Fibroblast of the aortic adventitia (primary cell): Measurements from ENCODE around the gene VCP. TPM values are rescaled to one million over a fixed set of nuclear protein-coding genes. Genes with fewer than 3 reads are reported as not detected.

Experiments
- DNase-seq: peaks from one replicate; pipeline ENCODE4 v3.0.0-alpha.2; 2010; ENCODE audit warnings: low read depth
- H3K4me3 ChIP-seq: 2 replicates; pipeline ENCODE4 v1.5.1; 2011; ENCODE audit warnings: low read depth, mild to moderate bottlenecking, control low read depth, low read length, moderate library complexity
- CTCF ChIP-seq: IDR thresholded peaks from 2 replicates; pipeline ENCODE4 v1.5.1; 2011; ENCODE audit warnings: mild to moderate bottlenecking, low read length, control low read depth, inconsistent platforms; ENCODE audit not compliant: insufficient read depth
- total RNA-seq: library from RNA; depleted of rRNA; stranded (reverse); fragments of >200 nt; gene quantifications from 2 replicates; pipeline ENCODE4 v1.2.3, GENCODE V29; 2012; ENCODE audit warnings: low replicate concordance

Gene VCP
- total RNA-seq, 1 donor, result 203 TPM

- no peak overlapping the region for H3K4me3 ChIP-seq
- TF ChIP-seq CTCF, result no peak
- DNase-seq, result no peak
These were observed 2.4 kb upstream of the VCP start for GRCh38 chr9:35074791-35075190.

GRCh38 chr9:35074141-35074540, 1.7 kb upstream of the VCP start:
- TF ChIP-seq CTCF, result no peak
- no peak overlapping the region for H3K4me3 ChIP-seq
- no peak for DNase-seq

GRCh38 chr9:35073279-35073612, 821 bp upstream of the VCP start:
- no peak for DNase-seq
- no peak for TF ChIP-seq CTCF
- peak overlapping the region; percentile 42 for H3K4me3 ChIP-seq

GRCh38 chr9:35071814-35072460, 488 bp downstream of the VCP start:
- peak overlapping the region; percentile 90 for H3K4me3 ChIP-seq
- TF ChIP-seq CTCF, result peak; percentile 9
- DNase-seq, result peak; percentile 83

- TF ChIP-seq CTCF, result no peak
- DNase-seq, result peak; percentile 38
These were observed 1.3 kb downstream of the VCP start for GRCh38 chr9:35070823-35071813.

GRCh38 chr9:35069020-35069419, 3.4 kb downstream of the VCP start:
- TF ChIP-seq CTCF, result no peak
- H3K4me3 ChIP-seq, result no peak overlapping the region
- DNase-seq, result no peak

More at GRCh38 chr9:35070823-35071813, 1.3 kb downstream of the VCP start:
- H3K4me3 ChIP-seq, result peak overlapping the region; percentile 90
